Fibroblast of villous mesenchyme (primary cell): Measurements from ENCODE around the gene ROBO2. TPM values are rescaled to one million over a fixed set of nuclear protein-coding genes. Genes with fewer than 3 reads are reported as not detected.

ENCODE experiments used
- DNase-seq: peaks from one replicate; pipeline ENCODE4 v3.0.0-alpha.2; 2010; ENCODE audit warnings: low read depth
- H3K4me3 ChIP-seq: 2 replicates; pipeline ENCODE4 v1.5.1; 2011; ENCODE audit warnings: low read depth, mild to moderate bottlenecking, low read length
- total RNA-seq: library from RNA; depleted of rRNA; stranded (reverse); fragments of >200 nt; gene quantifications from 2 replicates; pipeline ENCODE4 v1.2.3, GENCODE V29; 2012
- TF ChIP-seq, protein P1 (sequence below): IDR thresholded peaks from 2 replicates; pipeline ENCODE4 v1.5.1; 2012; ENCODE audit warnings: low read depth, mild to moderate bottlenecking, low read length; ENCODE audit not compliant: insufficient read depth

The ROBO2 gene
- total RNA-seq, 1 donor, result 3.0 TPM

GRCh38 chr3:77256584-77257503 lies 216.9 kb downstream of the ROBO2 start:
- no peak for DNase-seq
- H3K4me3 ChIP-seq, result no peak overlapping the region
- TF ChIP-seq, protein P1, sequence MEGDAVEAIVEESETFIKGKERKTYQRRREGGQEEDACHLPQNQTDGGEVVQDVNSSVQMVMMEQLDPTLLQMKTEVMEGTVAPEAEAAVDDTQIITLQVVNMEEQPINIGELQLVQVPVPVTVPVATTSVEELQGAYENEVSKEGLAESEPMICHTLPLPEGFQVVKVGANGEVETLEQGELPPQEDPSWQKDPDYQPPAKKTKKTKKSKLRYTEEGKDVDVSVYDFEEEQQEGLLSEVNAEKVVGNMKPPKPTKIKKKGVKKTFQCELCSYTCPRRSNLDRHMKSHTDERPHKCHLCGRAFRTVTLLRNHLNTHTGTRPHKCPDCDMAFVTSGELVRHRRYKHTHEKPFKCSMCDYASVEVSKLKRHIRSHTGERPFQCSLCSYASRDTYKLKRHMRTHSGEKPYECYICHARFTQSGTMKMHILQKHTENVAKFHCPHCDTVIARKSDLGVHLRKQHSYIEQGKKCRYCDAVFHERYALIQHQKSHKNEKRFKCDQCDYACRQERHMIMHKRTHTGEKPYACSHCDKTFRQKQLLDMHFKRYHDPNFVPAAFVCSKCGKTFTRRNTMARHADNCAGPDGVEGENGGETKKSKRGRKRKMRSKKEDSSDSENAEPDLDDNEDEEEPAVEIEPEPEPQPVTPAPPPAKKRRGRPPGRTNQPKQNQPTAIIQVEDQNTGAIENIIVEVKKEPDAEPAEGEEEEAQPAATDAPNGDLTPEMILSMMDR, result no peak

GRCh38 chr3:77259694-77260093 lies 219.8 kb downstream of the ROBO2 start:
- no peak for DNase-seq
- TF ChIP-seq, protein P1, result no peak
- H3K4me3 ChIP-seq, result no peak overlapping the region

DNA sequence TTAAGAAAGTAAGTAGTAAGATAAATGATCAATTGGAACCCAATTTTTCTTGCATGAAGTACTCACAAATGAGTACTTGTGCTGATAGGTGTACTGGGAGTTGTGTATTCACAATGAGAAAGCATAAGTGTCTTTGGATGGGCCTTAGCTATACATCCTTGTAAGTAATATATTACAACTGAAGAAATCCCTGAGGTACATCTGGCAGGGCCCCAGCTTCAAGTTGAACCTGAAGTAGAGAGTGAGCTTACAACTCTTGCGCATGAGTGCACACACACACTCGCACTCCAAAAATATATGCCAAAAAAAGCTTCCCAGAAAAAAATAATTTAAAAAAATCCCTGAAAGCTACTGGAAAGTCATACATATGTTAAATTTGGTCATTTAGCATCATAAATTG lies 222.5 kb downstream of the ROBO2 start:
- TF ChIP-seq, protein P1, result no peak
- DNase-seq, result no peak
- H3K4me3 ChIP-seq, result no peak overlapping the region

DNA sequence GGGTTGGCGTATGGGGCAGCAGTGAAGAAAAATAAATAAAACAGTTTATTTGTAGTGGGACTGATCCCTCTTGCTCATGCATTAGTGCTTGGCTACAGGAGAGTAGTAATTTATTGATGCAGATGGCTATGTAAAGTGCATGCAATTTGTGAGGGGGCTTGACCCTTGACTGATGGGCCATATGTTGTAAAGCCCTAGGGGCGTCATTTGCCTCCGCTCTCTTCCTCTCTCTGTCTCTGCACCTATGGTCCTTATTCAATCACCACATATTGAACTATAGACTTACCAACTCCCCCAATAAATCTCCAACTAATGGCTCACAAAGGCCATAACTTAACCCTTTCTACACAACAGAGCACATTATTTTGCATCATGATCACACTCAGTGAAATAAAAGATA lies 227.7 kb downstream of the ROBO2 start:
- TF ChIP-seq, protein P1, result no peak
- no peak for DNase-seq
- no peak overlapping the region for H3K4me3 ChIP-seq

DNA sequence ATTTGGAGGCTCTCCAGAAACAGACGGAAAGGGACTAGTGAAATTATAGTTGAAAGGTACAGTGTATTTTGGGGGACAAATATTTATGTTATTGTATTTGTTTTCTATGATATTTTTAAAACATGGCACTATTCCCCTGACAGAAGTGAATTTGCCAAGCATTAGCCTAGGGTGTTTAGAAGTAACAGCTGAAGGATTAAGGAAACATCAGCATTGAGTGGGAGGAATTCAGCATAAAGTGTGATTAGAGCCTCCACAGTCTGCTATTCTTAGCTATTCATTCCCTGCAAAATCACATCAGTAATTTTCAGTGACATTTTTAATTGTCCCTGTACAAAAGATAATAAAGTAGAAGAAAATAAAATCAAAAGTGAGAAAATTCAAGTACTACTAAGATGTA lies 231.4 kb downstream of the ROBO2 start:
- no peak for DNase-seq

GRCh38 chr3:77271711-77272110 lies 231.8 kb downstream of the ROBO2 start:
- no peak overlapping the region for H3K4me3 ChIP-seq
- TF ChIP-seq, protein P1, result no peak

More for the DNA sequence above, 231.4 kb downstream of the ROBO2 start:
- TF ChIP-seq, protein P1, result no peak
- H3K4me3 ChIP-seq, result no peak overlapping the region

More at GRCh38 chr3:77271711-77272110, 231.8 kb downstream of the ROBO2 start:
- no peak for DNase-seq
